ENCODE measurements around the gene PLCB1. TPM values are rescaled to one million over a fixed set of nuclear protein-coding genes. Genes with fewer than 3 reads are reported as not detected.

Gene PLCB1
- total RNA-seq, 1 experiment from 2014 or later = 4.4 TPM

DNA sequence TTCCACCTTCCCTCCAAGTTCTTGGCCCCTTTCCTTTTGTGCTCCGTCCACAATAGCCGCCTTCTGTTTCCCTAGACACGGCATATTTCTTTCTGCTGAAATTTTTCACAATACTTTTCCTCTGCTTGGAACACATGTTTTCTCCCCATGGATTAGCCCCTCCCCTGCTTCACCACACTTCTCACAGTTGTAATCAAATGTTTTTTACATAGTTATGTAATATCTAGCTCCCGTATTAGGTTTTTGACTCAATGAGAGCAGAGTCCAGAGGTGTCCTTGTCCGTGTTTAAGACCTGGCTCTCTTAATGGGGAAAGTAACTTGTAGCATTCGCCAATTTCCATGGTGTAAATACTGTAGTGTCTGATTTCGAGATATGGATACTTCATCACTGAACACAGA is 34.7 kb downstream of the PLCB1 start:
- ATAC-seq (no peak), DNase-seq (no peak)
- Histone ChIP-seq H3K9me3 (ENCODE audit: low read length) (no peaks in the 10 kb centered on the region), H2AFZ (ENCODE audit: low read length) (no peak overlapping the region), H4K20me1 (ENCODE audit: low read length) (no peaks in the 10 kb centered on the region), H3K4me1 (ENCODE audit: insufficient read depth, low read length) (no peaks in the 10 kb centered on the region), H3K79me2 (ENCODE audit: low read length) (no peaks in the 10 kb centered on the region), H3K4me3 (ENCODE audit: low read length) (no peak overlapping the region), H3K27ac (ENCODE audit: low read length) (no peak overlapping the region), H3K9ac (ENCODE audit: low read length) (no peak overlapping the region), H3F3A (ENCODE audit: low read length, unreplicated experiment) (no peaks in the 10 kb centered on the region), H3K9me2 (replicated peaks; ENCODE audit: low read length) (no peaks in the 10 kb centered on the region), H3K36me3 (ENCODE audit: low read depth, low read length) (no peaks in the 10 kb centered on the region), H3K4me2 (ENCODE audit: low read length) (no peak overlapping the region), H3K27me3 (ENCODE audit: low read length) (peaks cover 53% of the 10 kb centered on the region)
- ChIA-PET CTCF (no interaction called here), POLR2A (ENCODE audit: unreplicated experiment) (no interaction called here)
- no TSS peak for BruUV-seq (replicated peaks)
- TF ChIP-seq EZH2 (IDR thresholded peaks at IDR 0.05; ENCODE audit: low read length, unreplicated experiment) = no peak
- TF ChIP-seq EZH2phosphoT487 (IDR thresholded peaks at IDR 0.05; ENCODE audit: borderline replicate concordance, low read length) = no peak
- no peak for TF ChIP-seq CTCF (conservative IDR thresholded peaks at IDR 0.05; ENCODE audit: low read depth, low read length)
- intact Hi-C loops (cut with micrococcal nuclease) = no loop called here

GRCh38 chr20:8168785-8169288 is 36.8 kb downstream of the PLCB1 start:
- ChIA-PET CTCF (no interaction called here), POLR2A (ENCODE audit: unreplicated experiment) (no interaction called here)
- TF ChIP-seq EZH2phosphoT487 (IDR thresholded peaks at IDR 0.05; ENCODE audit: borderline replicate concordance, low read length) (no peak), CTCF (conservative IDR thresholded peaks at IDR 0.05; ENCODE audit: low read depth, low read length) (no peak), EZH2 (IDR thresholded peaks at IDR 0.05; ENCODE audit: low read length, unreplicated experiment) (no peak)
- Histone ChIP-seq H3K4me1 (ENCODE audit: insufficient read depth, low read length) (no peaks in the 10 kb centered on the region), H2AFZ (ENCODE audit: low read length) (no peak overlapping the region), H3K4me2 (ENCODE audit: low read length) (no peak overlapping the region), H4K20me1 (ENCODE audit: low read length) (no peaks in the 10 kb centered on the region), H3F3A (ENCODE audit: low read length, unreplicated experiment) (no peaks in the 10 kb centered on the region), H3K9me3 (ENCODE audit: low read length) (no peaks in the 10 kb centered on the region), H3K9me2 (replicated peaks; ENCODE audit: low read length) (no peaks in the 10 kb centered on the region), H3K36me3 (ENCODE audit: low read depth, low read length) (no peaks in the 10 kb centered on the region), H3K9ac (ENCODE audit: low read length) (no peak overlapping the region), H3K27ac (ENCODE audit: low read length) (no peak overlapping the region), H3K4me3 (ENCODE audit: low read length) (no peak overlapping the region), H3K27me3 (ENCODE audit: low read length) (peaks cover 54% of the 10 kb centered on the region), H3K79me2 (ENCODE audit: low read length) (no peaks in the 10 kb centered on the region)
- intact Hi-C loops (cut with micrococcal nuclease) = no loop called here
- BruUV-seq (replicated peaks) = no TSS peak
- no peak for DNase-seq
- no peak for ATAC-seq

- no peaks in the 10 kb centered on the region for H3K9me2 ChIP-seq (replicated peaks; ENCODE audit: low read length)
- ATAC-seq (no peak), DNase-seq (no peak)
- no peak overlapping the region for H3K9ac ChIP-seq (ENCODE audit: low read length)
- no peak overlapping the region for H3K27ac ChIP-seq (ENCODE audit: low read length)
- no peaks in the 10 kb centered on the region for H4K20me1 ChIP-seq (ENCODE audit: low read length)
- H3K36me3 ChIP-seq (ENCODE audit: low read depth, low read length) = no peaks in the 10 kb centered on the region
- no peak overlapping the region for H3K4me2 ChIP-seq (ENCODE audit: low read length)
- ChIA-PET POLR2A (ENCODE audit: unreplicated experiment) (no interaction called here), CTCF (no interaction called here)
- H3F3A ChIP-seq (ENCODE audit: low read length, unreplicated experiment) = no peaks in the 10 kb centered on the region
- no peak for TF ChIP-seq EZH2 (IDR thresholded peaks at IDR 0.05; ENCODE audit: low read length, unreplicated experiment)
- TF ChIP-seq EZH2phosphoT487 (IDR thresholded peaks at IDR 0.05; ENCODE audit: borderline replicate concordance, low read length) = no peak
- TF ChIP-seq CTCF (conservative IDR thresholded peaks at IDR 0.05; ENCODE audit: low read depth, low read length) = no peak
- no TSS peak for BruUV-seq (replicated peaks)
- H3K79me2 ChIP-seq (ENCODE audit: low read length) = no peaks in the 10 kb centered on the region
- no peak overlapping the region for H3K4me3 ChIP-seq (ENCODE audit: low read length)
- intact Hi-C loops (cut with micrococcal nuclease) = no loop called here
- no peaks in the 10 kb centered on the region for H3K4me1 ChIP-seq (ENCODE audit: insufficient read depth, low read length)
- H3K27me3 ChIP-seq (ENCODE audit: low read length) = peaks cover 43% of the 10 kb centered on the region
- H2AFZ ChIP-seq (ENCODE audit: low read length) = no peak overlapping the region
- no peaks in the 10 kb centered on the region for H3K9me3 ChIP-seq (ENCODE audit: low read length)
Observed at GRCh38 chr20:8170921-8171320, 38.9 kb downstream of the PLCB1 start.

All from PC-3 (cell line).